K562 (cell line): Measurements from ENCODE around the gene OXNAD1. TPM values are rescaled to one million over a fixed set of nuclear protein-coding genes. Genes with fewer than 3 reads are reported as not detected.

Source experiments
- CBFA2T2 ChIP-seq: fragments of 450-650 bp; conservative IDR thresholded peaks from 2 replicates; pipeline ENCODE4 v1.6.1; 2017; ENCODE audit warnings: mild to moderate bottlenecking
- CBX3 ChIP-seq, 2 experiments: IDR thresholded peaks; 1 replicate in 1 of 2; 2 replicates in 1 of 2; pipeline ENCODE4 v1.6.1; 2012; ENCODE audit warnings: inconsistent platforms in 2 of 2, low read length in 2 of 2, borderline replicate concordance in 1 of 2, control low read depth in 1 of 2
- CREM ChIP-seq: IDR thresholded peaks from 2 replicates; pipeline ENCODE4 v1.6.1; 2014; ENCODE audit warnings: antibody characterized with exemption, low read depth
- CTCF ChIP-seq, 3 experiments: IDR thresholded peaks in 2 of 3; conservative IDR thresholded peaks in 1 of 3; 2 replicates each; pipeline ENCODE4 v1.5.1; 2011 to 2012; ENCODE audit warnings: low read length in 3 of 3, mild to moderate bottlenecking in 3 of 3, control low read depth in 2 of 3, improper control_type of control experiment in 1 of 3, inconsistent platforms in 1 of 3, low read depth in 1 of 3, mixed read lengths in 1 of 3, moderate library complexity in 1 of 3; ENCODE audit not compliant: insufficient read depth in 2 of 3
- EP400 ChIP-seq: fragments of 450-650 bp; IDR thresholded peaks from 2 replicates; pipeline ENCODE4 v1.6.1; 2017; ENCODE audit warnings: antibody characterized with exemption, mild to moderate bottlenecking, moderate library complexity
- EWSR1 ChIP-seq: fragments of 450-650 bp; IDR thresholded peaks from 2 replicates; pipeline ENCODE4 v1.6.1; 2018; ENCODE audit warnings: borderline replicate concordance, mild to moderate bottlenecking, low read depth, moderate library complexity; ENCODE audit not compliant: partially characterized antibody
- GATAD2A ChIP-seq: fragments of 450-650 bp; IDR thresholded peaks from 2 replicates; pipeline ENCODE4 v1.6.1; 2017
- MXD1 ChIP-seq: fragments of 250-450 bp; sonication (Bioruptor Pico); IDR thresholded peaks from 2 replicates; pipeline ENCODE4 v1.8.0; 2021; ENCODE audit warnings: borderline replicate concordance, mild to moderate bottlenecking, moderate library complexity; ENCODE audit not compliant: poor library complexity, severe bottlenecking
- NCOR1 ChIP-seq: fragments of 450-650 bp; IDR thresholded peaks from 2 replicates; pipeline ENCODE4 v1.6.1; 2016; ENCODE audit warnings: mild to moderate bottlenecking, moderate library complexity
- PHB2 ChIP-seq: fragments of 450-650 bp; IDR thresholded peaks from 2 replicates; pipeline ENCODE4 v1.6.1; 2017; ENCODE audit warnings: low read depth
- POU5F1 ChIP-seq: fragments of 150-350 bp; IDR thresholded peaks from 2 replicates; pipeline ENCODE4 v1.6.1; 2014; ENCODE audit warnings: borderline replicate concordance, low read length, low read depth, mild to moderate bottlenecking; ENCODE audit not compliant: partially characterized antibody
- RBM14 ChIP-seq: fragments of 200-400 bp; formaldehyde crosslinking; IDR thresholded peaks from 2 replicates; pipeline ENCODE4 v1.6.1; 2018; ENCODE audit warnings: low read depth, mild to moderate bottlenecking, low read length, moderate library complexity, borderline replicate concordance; ENCODE audit not compliant: insufficient read depth
- RBM34 ChIP-seq: fragments of 200-400 bp; formaldehyde crosslinking; IDR thresholded peaks from 2 replicates; pipeline ENCODE4 v1.6.1; 2018; ENCODE audit warnings: low read length, borderline replicate concordance; ENCODE audit not compliant: insufficient read depth
- SMARCE1 ChIP-seq: fragments of 450-650 bp; IDR thresholded peaks from 2 replicates; pipeline ENCODE4 v1.7.1; 2016; ENCODE audit warnings: mild to moderate bottlenecking
- TCF15 ChIP-seq: fragments of 250-450 bp; sonication (Bioruptor Pico); IDR thresholded peaks from 2 replicates; pipeline ENCODE4 v1.8.0; 2022; ENCODE audit warnings: moderate library complexity, mild to moderate bottlenecking, inconsistent platforms
- TCF3 ChIP-seq: sonication (generic); formaldehyde crosslinking; IDR thresholded peaks from 2 replicates; pipeline ENCODE4 v1.4.0; 2020; ENCODE audit warnings: mild to moderate bottlenecking, missing genetic modification reagents
- TGIF2 ChIP-seq: sonication (generic); formaldehyde crosslinking; IDR thresholded peaks from 2 replicates; pipeline ENCODE4 v1.8.1; 2022; ENCODE audit warnings: mild to moderate bottlenecking, missing genetic modification reagents, moderate library complexity
- U2AF2 ChIP-seq: fragments of 200-400 bp; formaldehyde crosslinking; optimal IDR thresholded peaks from 2 replicates; pipeline ENCODE3; 2017; ENCODE audit warnings: low read depth, mild to moderate bottlenecking, low read length
- USF1 ChIP-seq: sonication (generic); formaldehyde crosslinking; IDR thresholded peaks from 2 replicates; pipeline ENCODE4 v1.9.0; 2022; ENCODE audit warnings: mild to moderate bottlenecking, missing genetic modification reagents
- USF2 ChIP-seq: sonication (generic); formaldehyde crosslinking; IDR thresholded peaks from 2 replicates; pipeline ENCODE4 v1.5.0; 2020; ENCODE audit warnings: missing genetic modification reagents
- ZNF146 ChIP-seq: IDR thresholded peaks from one replicate; pipeline ENCODE4 v1.6.1; 2018; ENCODE audit warnings: missing compliant biosample characterization; ENCODE audit not compliant: unreplicated experiment
- ZNF589 ChIP-seq: fragments of 200-800 bp; sonication (Bioruptor generic); IDR thresholded peaks from 2 replicates; pipeline ENCODE4 v1.6.1; 2016; ENCODE audit warnings: low read depth, missing genetic modification characterization, missing compliant biosample characterization
- ZNF644 ChIP-seq: fragments of 200-800 bp; sonication (Bioruptor generic); IDR thresholded peaks from 2 replicates; pipeline ENCODE4 v1.6.1; 2016; ENCODE audit warnings: low read depth, missing genetic modification characterization, missing compliant biosample characterization
- polyA plus RNA-seq, 8 experiments: library from polyadenylated mRNA; depleted of rRNA in 4 of 8; stranded (reverse) in 5 of 8; unstranded in 3 of 8; fragments of >200 nt; fragmentation: Nextera tagmentation in 2 of 8; fragmentation: Illumina TruSeq in 1 of 8; extraction: Ambion mirVana in 2 of 8; extraction: Trizol in 1 of 8; gene quantifications; 2 replicates each; pipeline versions ENCODE4 v1.2.1 to v1.2.3, GENCODE V29; 2011 to 2014; ENCODE audit warnings: inconsistent platforms in 1 of 8, missing spikeins in 1 of 8
- total RNA-seq, 7 experiments: library from RNA; depleted of rRNA in 6 of 7; stranded (reverse); fragments of >200 nt in 6 of 7; fragmentation: Illumina TruSeq in 2 of 7; extraction: Trizol in 2 of 7; gene quantifications; 2 replicates each; pipeline versions ENCODE4 v1.2.1 to v1.2.3, GENCODE V29; 2011 to 2021; ENCODE audit warnings: low replicate concordance in 1 of 7

The OXNAD1 gene
- total and polyA plus RNA-seq, 9 of the 15 experiments (the other 6 are each of a cell fraction or from before 2014, with no cell fraction given) = 12.8 to 44.4 (median 41.1) TPM

GRCh38 chr3:16304061-16305010 is 39.3 kb downstream of the OXNAD1 start (continued):
- TF ChIP-seq ZNF146 (CRISPR knock-in tag) = no peak
- TF ChIP-seq RBM14 = no peak
- TF ChIP-seq MXD1 (CRISPR knock-in tag) = no peak
- TF ChIP-seq NCOR1 = peak; percentile 96
- no peak for TF ChIP-seq U2AF2
- TF ChIP-seq CBX3 (IDR thresholded peaks at IDR 0.05; ENCODE audit: borderline replicate concordance in 1 of 2, low read length in 2 of 2) = no peak
- TF ChIP-seq TCF15 = no peak
- TF ChIP-seq SMARCE1 = peak; percentile 99
- TF ChIP-seq CTCF (IDR thresholded peaks at IDR 0.05 in 2 of 3, conservative IDR thresholded peaks at IDR 0.05 in 1 of 3; ENCODE audit: insufficient read depth in 2 of 3, low read depth in 1 of 3, low read length in 3 of 3) = no peak; a peak in 1 of 6 replicates
- TF ChIP-seq RBM34 = no peak
- TF ChIP-seq USF2 (CRISPR knock-in tag) = no peak
- TF ChIP-seq ZNF589 (CRISPR knock-in tag) = no peak
- TF ChIP-seq TGIF2 = no peak
- TF ChIP-seq CBFA2T2 = peak; percentile 96
- TF ChIP-seq POU5F1 = no peak
- no peak for TF ChIP-seq EWSR1
- peak; percentile 48; the same call in 1 of the 2 replicates for TF ChIP-seq GATAD2A
- TF ChIP-seq CREM = peak; percentile 75
- peak; percentile 62; the same call in 1 of the 2 replicates for TF ChIP-seq ZNF644 (tag)
- TF ChIP-seq EP400 = peak; percentile 42; the same call in 1 of the 2 replicates
- TF ChIP-seq USF1 (CRISPR knock-in tag) = no peak
- TF ChIP-seq PHB2 = peak; percentile 88
- TF ChIP-seq TCF3 (CRISPR knock-in tag) = peak; percentile 98
